HT1080 (cell line): Measurements from ENCODE around the gene CD44. TPM values are rescaled to one million over a fixed set of nuclear protein-coding genes. Genes with fewer than 3 reads are reported as not detected.
A peak's percentile ranks its signal among the peaks of the same experiment; 100 is the strongest.

Experiments
- DNase-seq: peaks from one replicate; pipeline ENCODE4 v3.0.0-alpha.2; 2015; ENCODE audit warnings: low read depth
- total RNA-seq: library from RNA; depleted of rRNA; stranded (reverse); fragments of >200 nt; shearing (Covaris generic); gene quantifications from 2 replicates; pipeline ENCODE4 v1.2.3, GENCODE V29; 2014

Gene CD44
- total RNA-seq, 1 experiment from 2014 or later = 492 TPM

GRCh38 chr11:35250621-35251020, 111.7 kb downstream of the CD44 start:
- DNase-seq = no peak

- no peak for DNase-seq
Measured at GRCh38 chr11:35253237-35253636, 114.3 kb downstream of the CD44 start.

- DNase-seq = no peak
Measured at GRCh38 chr11:35255514-35255913, 116.5 kb downstream of the CD44 start.

GRCh38 chr11:35256296-35256695, 117.3 kb downstream of the CD44 start:
- DNase-seq = no peak

GRCh38 chr11:35257281-35257680, 118.3 kb downstream of the CD44 start:
- DNase-seq = no peak

- DNase-seq = no peak
Measured at GRCh38 chr11:35259529-35259928, 120.6 kb downstream of the CD44 start.

- peak; percentile 90 for DNase-seq
Measured at GRCh38 chr11:35260342-35260985, 121.5 kb downstream of the CD44 start.

GRCh38 chr11:35261197-35261596, 122.2 kb downstream of the CD44 start:
- no peak for DNase-seq

- DNase-seq = no peak
Measured at GRCh38 chr11:35262056-35262455, 123.1 kb downstream of the CD44 start.

- DNase-seq = no peak
Measured at GRCh38 chr11:35262735-35263134, 123.8 kb downstream of the CD44 start.

GRCh38 chr11:35265755-35266454, 126.9 kb downstream of the CD44 start:
- DNase-seq = no peak

GRCh38 chr11:35267504-35267903, 128.5 kb downstream of the CD44 start:
- DNase-seq = peak; percentile 90

GRCh38 chr11:35270342-35270741, 131.4 kb downstream of the CD44 start:
- no peak for DNase-seq

GRCh38 chr11:35271031-35271430, 132.1 kb downstream of the CD44 start:
- no peak for DNase-seq

GRCh38 chr11:35272391-35272902, 133.5 kb downstream of the CD44 start:
- no peak for DNase-seq

GRCh38 chr11:35274909-35275785, 136.2 kb downstream of the CD44 start:
- DNase-seq = peak; percentile 18

- no peak for DNase-seq
Measured at GRCh38 chr11:35275786-35276170, 136.8 kb downstream of the CD44 start.

- DNase-seq = peak; percentile 57
Measured at GRCh38 chr11:35276396-35277145, 137.6 kb downstream of the CD44 start.

- no peak for DNase-seq
Measured at GRCh38 chr11:35277827-35278226, 138.9 kb downstream of the CD44 start.

- no peak for DNase-seq
Measured at GRCh38 chr11:35280727-35281126, 141.8 kb downstream of the CD44 start.

- DNase-seq = no peak
Measured at GRCh38 chr11:35281169-35281688, 142.3 kb downstream of the CD44 start.
